ENCODE data around the gene PHF20. TPM values are rescaled to one million over a fixed set of nuclear protein-coding genes. Genes with fewer than 3 reads are reported as not detected.

Gene PHF20
- total and polyA plus RNA-seq, 2 of the 13 experiments (the other 11 are each of a cell fraction or from before 2014, with no cell fraction given): 22.8 to 34.1 TPM

- no peak overlapping the region for H3K4me3 ChIP-seq (replicated peaks in 1 of 3; ENCODE audit: insufficient read depth in 1 of 3, low read depth in 2 of 3, low read length in 3 of 3)
- no peaks in the 10 kb centered on the region for H3K4me1 ChIP-seq (ENCODE audit: insufficient read depth, low read length)
- no peak overlapping the region for H3K9ac ChIP-seq (ENCODE audit: insufficient read depth, low read depth, low read length)
- H3K27ac ChIP-seq (ENCODE audit: extremely low read length, insufficient read depth, low read length): no peak overlapping the region
- no peaks in the 10 kb centered on the region for H3K36me3 ChIP-seq (replicated peaks in 1 of 2; ENCODE audit: control insufficient read depth in 1 of 2, insufficient read depth in 2 of 2, low read length in 2 of 2)
- BruUV-seq (replicated peaks): no TSS peak
- TF ChIP-seq KDM5B (CRISPR knock-in tag; IDR thresholded peaks at IDR 0.05; ENCODE audit: borderline replicate concordance) (no peak), GABPA (IDR thresholded peaks at IDR 0.05; ENCODE audit: low read depth, low read length) (no peak), GABPA (CRISPR knock-in tag; IDR thresholded peaks at IDR 0.05; ENCODE audit: low read depth) (0 out of 2 replicates have a peak, but pooled peaks have one; percentile 27), KDM2A (CRISPR knock-in tag; IDR thresholded peaks at IDR 0.05; ENCODE audit: borderline replicate concordance, low read depth) (no peak), GZF1 (CRISPR knock-in tag; IDR thresholded peaks at IDR 0.05) (no peak), ZC3H4 (CRISPR knock-in tag; IDR thresholded peaks at IDR 0.05; ENCODE audit: borderline replicate concordance) (no peak), GABPB1 (CRISPR knock-in tag; IDR thresholded peaks at IDR 0.05) (peak; percentile 26; the same call in 1 of the 2 replicates)
- TF ChIP-seq, protein P1, sequence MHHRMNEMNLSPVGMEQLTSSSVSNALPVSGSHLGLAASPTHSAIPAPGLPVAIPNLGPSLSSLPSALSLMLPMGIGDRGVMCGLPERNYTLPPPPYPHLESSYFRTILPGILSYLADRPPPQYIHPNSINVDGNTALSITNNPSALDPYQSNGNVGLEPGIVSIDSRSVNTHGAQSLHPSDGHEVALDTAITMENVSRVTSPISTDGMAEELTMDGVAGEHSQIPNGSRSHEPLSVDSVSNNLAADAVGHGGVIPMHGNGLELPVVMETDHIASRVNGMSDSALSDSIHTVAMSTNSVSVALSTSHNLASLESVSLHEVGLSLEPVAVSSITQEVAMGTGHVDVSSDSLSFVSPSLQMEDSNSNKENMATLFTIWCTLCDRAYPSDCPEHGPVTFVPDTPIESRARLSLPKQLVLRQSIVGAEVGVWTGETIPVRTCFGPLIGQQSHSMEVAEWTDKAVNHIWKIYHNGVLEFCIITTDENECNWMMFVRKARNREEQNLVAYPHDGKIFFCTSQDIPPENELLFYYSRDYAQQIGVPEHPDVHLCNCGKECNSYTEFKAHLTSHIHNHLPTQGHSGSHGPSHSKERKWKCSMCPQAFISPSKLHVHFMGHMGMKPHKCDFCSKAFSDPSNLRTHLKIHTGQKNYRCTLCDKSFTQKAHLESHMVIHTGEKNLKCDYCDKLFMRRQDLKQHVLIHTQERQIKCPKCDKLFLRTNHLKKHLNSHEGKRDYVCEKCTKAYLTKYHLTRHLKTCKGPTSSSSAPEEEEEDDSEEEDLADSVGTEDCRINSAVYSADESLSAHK (CRISPR knock-in tag; IDR thresholded peaks at IDR 0.05; ENCODE audit: borderline replicate concordance): no peak
- CTCF ChIA-PET (ENCODE audit: low intra/inter-chr PET ratio, low total read pairs): no interaction called here
- H4K20me1 ChIP-seq (ENCODE audit: insufficient read depth, low read length): no peaks in the 10 kb centered on the region
- ATAC-seq (no peak), FAIRE-seq (no peak), DNase-seq (ENCODE audit: low spot score) (no peak)
- intact Hi-C loops (cut with micrococcal nuclease; ENCODE audit: unreplicated experiment): no loop called here
- POLR2A ChIA-PET: no interaction called here
- H2AFZ ChIP-seq (ENCODE audit: low read length): no peak overlapping the region
- H3K79me2 ChIP-seq (ENCODE audit: insufficient read depth, low read length): no peaks in the 10 kb centered on the region
- no peak overlapping the region for H3K4me2 ChIP-seq (ENCODE audit: low read depth, low read length)
- in situ Hi-C loops (cut with HindIII; ENCODE audit: extremely low pct_ligation_motif_present, low pct_unique_long_range_greater_than_20kb): loop anchor here (10.0 kb wide), 1 partner anchor 460 kb away; no protein-coding TSS in a partner anchor
- WGBS (ENCODE audit: low lambda C conversion rate): 31% methylated on average over 6 of the region's 6 CpGs
- peaks cover 3 to 43% of the 10 kb centered on the region in 2 experiments for H3K27me3 ChIP-seq (ENCODE audit: control insufficient read depth in 1 of 2, insufficient read depth in 2 of 2, low read length in 2 of 2)
- H3K9me3 ChIP-seq (ENCODE audit: low read length): no peaks in the 10 kb centered on the region
Measured at GRCh38 chr20:35984382-35984781, 212.6 kb downstream of the PHF20 start.
